ENCODE data around the gene ARMC5.
A peak's percentile ranks its signal among the peaks of the same experiment; 100 is the strongest.

The ARMC5 gene

DNA sequence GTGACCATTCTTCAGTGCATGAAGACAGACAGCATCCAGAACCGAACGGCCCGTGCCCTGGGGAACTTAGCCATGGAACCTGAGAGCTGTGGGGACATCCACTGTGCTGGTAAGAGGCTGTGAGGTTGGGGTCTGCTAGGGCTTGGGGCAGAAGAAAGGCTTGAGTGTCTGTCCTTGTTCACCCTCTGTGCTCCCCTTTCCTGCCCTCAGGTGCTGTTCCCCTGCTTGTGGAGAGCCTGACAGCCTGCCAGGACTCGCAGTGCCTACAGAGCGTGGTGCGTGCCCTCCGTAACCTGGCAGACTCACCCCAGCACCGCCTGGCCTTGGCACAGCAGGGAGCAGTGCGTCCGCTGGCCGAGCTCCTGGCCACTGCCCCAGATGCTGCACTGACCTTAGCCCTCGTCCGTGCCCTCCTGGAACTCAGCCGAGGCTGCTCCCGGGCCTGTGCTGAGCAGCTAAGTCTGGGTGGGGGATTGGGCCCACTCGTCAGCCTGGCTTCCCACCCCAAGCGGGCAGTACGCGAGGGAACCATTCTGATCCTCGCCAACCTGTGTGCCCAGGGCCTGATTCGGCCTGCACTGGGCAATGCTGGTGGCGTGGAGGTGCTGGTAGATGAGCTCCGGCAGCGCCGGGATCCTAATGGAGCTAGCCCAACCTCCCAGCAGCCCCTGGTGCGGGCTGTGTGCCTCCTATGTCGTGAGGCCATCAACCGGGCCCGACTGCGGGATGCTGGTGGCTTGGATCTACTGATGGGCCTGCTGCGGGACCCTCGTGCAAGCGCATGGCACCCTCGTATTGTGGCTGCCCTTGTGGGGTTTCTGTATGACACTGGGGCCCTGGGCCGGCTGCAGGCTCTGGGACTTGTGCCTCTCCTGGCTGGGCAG is 2.9 kb downstream of the ARMC5 start:
- no peak for DNase-seq

DNA sequence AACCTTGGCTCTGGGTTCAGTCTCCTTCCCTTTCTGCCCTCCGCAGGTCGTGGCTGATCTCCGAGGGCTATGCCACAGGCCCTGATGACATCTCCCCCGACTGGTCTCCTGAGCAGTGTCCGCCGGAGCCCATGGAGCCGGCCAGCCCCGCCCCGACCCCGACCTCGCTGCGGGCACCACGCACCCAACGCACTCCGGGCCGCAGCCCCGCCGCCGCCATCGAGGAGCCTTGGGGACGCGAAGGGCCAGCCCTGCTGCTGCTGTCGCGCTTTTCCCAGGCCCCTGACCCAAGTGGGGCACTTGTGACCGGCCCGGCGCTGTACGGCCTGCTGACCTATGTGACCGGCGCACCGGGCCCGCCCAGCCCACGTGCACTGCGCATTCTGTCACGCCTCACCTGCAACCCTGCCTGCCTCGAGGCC is 5.1 kb downstream of the ARMC5 start:
- DNase-seq = no peak

DNA sequence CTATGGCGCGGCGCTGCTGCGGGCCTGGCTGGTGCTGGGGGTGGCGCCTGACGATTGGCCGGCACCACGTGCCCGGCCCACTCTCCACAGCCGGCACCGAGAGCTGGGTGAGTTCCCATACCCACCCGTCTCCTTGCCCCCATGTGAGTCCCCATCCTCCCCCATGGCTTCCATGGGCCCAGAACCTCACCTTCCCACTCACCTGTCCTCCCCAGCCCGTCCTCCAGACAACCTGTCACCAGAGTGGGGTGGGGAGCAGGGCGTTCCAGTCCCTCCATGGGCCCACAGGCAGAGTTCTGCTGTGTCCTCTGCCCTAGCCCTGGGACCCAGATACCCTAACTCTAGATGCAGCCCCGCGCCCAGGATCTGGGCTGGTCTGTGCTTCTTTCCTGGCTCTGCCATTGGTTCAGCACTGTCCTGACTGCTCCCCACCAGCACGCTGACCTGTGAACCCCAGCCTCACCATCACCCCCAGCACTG is 5.5 kb downstream of the ARMC5 start:
- no peak for DNase-seq

DNA sequence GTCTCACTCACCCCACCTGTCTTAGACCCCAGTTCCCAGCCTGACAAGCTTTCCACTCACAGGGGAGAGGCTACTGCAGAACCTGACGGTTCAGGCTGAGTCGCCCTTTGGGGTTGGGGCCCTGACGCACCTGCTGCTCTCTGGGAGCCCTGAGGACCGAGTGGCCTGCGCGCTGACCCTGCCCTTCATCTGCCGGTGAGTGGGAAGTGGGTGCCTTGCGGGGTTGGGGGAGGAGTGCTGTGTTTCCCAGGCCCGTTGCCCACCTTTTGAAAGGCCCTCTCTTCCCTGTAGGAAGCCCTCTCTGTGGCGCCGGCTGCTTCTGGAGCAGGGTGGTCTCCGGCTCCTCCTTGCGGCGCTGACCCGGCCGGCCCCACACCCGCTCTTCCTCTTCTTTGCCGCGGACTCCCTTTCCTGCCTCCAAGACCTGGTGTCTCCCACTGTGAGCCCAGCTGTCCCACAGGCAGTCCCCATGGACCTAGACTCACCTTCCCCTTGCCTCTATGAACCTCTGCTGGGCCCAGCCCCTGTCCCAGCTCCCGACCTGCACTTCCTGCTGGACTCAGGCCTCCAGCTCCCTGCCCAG is 6.6 kb downstream of the ARMC5 start:
- DNase-seq = no peak

DNA sequence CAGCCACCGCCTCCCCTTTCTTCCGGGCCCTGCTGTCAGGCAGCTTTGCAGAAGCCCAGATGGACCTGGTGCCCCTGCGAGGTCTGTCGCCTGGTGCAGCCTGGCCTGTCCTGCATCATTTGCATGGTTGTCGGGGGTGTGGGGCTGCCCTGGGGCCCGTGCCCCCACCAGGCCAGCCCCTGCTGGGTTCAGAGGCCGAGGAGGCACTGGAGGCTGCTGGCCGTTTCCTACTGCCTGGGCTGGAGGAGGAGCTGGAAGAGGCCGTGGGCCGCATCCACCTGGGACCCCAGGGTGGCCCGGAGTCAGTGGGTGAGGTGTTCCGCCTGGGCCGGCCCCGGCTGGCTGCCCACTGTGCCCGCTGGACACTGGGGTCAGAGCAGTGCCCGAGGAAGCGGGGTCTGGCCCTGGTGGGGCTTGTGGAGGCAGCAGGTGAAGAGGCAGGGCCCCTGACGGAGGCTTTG is 7.1 kb downstream of the ARMC5 start:
- DNase-seq = no peak

DNA sequence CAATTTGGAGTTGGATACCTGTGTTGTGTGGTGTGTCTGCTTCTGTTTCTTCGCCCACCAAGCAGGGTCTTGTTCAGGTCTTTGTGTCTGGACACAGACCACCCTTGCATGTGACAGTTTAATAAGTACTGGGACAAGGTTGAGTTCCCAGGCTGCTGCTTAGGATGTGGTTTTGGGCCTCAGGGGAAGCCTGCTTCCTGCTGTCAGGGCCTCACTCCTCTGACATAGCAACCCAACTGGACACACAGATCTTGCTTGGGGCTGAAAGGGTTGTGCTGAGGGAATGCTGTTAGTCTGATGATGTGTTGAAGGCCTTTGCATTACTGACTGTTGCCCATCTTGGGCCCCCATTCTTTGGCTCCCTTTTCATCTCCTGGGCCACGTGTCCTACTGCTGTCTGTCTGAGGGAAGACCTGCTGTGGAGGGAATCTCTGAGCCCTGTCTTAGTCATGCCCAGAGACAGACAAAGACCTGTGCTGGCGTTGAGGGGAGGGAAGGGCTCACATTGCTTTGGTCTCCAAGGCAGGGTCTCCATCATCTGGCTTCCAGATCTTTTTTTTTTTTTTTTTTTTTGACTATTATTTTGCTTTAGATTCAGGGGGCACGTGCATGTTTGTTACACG is 8.0 kb downstream of the ARMC5 start:
- no peak for DNase-seq

DNA sequence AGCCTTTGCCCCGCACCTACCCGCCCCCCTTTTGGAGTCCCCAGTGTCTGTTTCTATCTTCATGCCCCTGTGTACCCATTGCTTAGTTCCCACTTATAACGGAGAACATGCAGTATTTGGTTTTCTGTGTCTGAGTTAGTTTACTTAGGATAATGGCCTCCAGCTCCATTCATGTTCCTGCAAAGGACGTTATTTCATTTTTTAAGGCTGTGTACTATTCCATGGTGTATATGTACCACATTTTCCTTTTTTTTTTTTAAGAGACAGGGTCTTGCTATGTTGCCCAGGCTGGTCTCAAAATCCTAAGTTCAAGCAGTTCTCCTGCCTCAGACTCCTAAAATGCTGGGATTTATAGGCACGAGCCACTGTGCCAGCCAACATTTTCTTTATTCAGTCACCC is 8.6 kb downstream of the ARMC5 start:
- DNase-seq = no peak

DNA sequence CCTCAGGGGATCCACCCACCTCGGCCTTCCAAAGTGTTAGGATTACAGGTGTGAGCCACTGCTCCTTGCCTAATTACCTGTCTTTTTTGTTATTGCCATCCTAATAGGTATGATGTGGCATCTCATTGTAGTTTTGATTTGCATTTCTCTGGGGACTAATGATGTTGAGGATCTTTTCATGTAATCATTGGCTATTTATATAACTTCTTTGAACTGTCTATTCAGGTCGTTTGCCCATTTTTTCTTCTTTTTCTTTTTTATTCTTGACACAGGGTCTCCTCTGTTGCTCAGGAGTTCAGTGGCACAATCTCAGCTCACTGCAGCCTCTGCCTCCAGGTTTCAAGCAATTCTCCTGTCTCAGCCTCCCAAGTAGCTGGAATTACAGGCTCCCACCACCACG is 11.3 kb downstream of the ARMC5 start:
- no peak for DNase-seq

DNA sequence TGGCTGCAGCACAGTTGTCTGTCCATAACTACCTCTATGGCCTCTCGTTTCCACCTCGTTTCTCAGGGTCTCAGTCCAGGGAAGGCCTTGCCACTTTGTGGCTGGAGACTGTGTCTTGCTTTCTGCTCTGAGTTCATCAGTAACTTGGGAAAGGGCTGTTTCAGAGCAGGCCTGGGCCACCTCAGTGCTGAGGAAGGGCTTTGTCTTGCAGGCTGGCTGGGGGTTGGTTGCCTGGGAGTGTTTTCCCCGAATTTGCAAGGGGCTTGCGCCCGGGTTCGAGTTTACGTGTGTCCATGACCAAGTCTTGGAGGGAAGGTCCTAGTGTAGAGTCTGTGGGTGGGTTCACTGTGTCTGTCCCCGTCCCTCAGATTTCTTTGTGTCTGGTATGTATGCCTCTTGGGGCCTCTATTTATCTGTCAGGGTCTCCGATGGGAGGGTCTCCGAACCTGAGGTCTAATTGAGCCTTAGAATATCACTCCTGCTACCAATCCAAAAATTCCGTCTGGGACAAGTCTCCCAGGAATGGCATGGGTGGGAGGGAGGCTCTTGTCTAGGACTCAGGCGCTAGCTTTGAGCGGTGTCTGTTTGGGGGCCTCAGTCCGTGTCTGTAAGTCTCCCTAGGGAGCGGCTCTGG is 12.1 kb downstream of the ARMC5 start:
- DNase-seq = no peak

DNA sequence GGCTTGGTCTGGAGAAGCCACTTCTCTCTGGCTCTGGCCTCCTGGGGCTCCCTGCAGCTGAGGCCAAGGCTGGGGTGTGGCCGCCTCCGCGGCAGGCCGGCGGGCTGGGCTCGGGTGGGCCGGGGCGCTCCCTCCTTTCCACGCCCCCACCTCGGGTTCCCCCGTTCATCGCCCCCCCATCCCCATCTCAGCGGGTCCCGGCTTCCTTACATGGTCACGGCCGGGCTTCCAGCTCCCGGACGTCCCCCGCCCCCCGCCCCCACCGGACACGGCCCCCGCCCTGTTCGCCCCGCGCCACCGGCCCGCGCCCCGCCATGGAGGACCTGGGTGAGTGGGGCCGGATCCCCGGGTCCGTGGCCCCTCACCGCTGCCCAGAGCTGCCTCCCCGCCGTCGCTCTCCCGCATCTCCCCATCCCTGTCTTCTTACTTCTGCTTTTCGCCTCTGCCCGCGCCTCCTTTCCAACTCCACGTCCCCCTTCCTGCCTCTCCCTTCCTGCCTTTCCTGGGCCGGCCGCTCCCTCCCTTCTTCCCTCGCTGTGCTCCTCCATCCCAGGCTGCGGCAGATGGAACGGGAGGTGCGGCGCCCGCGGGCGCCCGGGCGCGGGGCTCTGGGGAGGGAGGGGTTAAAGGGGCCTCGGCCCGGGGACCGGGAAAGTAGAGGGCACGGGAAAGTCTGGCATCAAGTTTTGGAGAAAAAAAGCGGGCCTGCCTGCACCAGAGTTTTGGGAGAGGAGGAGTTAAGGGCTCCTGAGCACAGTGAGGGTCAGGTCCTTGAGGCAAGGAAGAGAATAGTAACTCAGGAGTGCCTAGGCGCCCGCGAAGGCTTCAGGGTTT is 12.8 kb downstream of the ARMC5 start, which contains the start of gene TGFB1I1:
Gene TGFB1I1, plus strand, starts transcription at position 278 of the 834 bp plus-strand sequence. Its CDS starts 37 bp downstream, at position 315.
- no peak for DNase-seq

DNA sequence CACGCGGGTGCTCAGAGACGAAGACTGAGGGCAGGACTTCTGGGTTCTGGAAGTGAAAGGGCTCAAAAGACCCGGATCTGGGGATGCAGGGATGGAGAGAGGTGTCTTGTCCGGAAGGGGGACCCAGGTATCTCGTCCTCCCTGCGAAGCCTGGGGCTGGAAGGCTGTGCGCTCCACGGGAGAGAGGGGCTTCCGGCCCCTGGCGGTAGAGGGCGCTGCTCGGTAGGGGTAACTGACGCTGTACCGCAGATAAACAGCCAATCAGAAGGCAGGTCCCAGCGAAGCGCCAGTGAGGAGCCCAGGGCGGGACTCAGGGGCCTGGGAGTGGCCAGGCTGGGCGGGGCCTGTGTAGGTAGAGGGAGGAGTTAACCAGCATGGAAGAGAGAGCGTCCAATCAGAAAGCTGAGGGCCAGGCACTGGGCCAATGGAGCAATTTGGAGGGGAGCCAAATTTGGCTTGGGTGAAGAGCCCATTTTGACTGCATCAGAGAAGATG is 13.5 kb downstream of the ARMC5 start:
- peak; percentile 24 for DNase-seq

DNA sequence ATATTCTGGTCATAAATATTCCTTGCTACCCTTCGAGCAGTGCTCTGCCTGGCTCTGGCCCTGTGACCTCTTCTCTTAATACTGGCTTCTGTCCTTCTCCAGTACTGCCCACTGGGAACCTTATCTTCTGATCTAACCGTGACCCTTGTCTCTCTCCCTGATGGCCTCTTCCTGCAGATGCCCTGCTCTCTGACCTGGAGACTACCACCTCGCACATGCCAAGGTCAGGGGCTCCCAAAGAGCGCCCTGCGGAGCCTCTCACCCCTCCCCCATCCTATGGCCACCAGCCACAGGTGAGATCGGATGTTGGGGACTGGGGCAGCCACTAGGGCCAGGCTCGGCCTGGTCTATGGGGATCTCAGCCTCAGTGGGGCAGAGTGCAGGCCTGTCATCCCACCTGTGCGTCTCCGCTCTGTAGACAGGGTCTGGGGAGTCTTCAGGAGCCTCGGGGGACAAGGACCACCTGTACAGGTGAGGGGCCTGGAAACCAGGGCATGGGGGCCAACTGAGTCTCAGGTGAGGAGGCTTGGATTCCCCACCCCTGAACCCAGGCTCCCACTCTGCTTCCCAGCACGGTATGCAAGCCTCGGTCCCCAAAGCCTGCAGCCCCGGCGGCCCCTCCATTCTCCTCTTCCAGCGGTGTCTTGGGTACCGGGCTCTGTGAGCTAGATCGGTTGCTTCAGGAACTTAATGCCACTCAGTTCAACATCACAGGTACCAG is 14.1 kb downstream of the ARMC5 start:
- no peak for DNase-seq

DNA sequence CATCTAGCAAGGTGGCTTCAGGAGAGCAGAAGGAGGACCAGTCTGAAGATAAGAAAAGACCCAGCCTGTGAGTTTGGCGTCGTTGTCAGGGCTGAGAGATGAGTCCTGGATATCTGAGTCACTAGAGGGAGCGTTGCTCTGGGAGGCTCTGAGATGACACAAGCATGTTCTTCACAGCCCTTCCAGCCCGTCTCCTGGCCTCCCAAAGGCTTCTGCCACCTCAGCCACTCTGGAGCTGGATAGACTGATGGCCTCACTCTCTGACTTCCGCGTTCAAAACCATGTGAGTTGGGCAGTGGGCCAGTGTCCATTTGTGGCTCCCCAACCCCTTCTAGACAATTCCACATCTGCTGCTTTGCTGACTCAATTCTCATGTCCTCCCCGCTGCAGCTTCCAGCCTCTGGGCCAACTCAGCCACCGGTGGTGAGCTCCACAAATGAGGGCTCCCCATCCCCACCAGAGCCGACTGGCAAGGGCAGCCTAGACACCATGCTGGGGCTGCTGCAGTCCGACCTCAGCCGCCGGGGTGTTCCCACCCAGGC is 14.9 kb downstream of the ARMC5 start:
- DNase-seq = no peak

DNA sequence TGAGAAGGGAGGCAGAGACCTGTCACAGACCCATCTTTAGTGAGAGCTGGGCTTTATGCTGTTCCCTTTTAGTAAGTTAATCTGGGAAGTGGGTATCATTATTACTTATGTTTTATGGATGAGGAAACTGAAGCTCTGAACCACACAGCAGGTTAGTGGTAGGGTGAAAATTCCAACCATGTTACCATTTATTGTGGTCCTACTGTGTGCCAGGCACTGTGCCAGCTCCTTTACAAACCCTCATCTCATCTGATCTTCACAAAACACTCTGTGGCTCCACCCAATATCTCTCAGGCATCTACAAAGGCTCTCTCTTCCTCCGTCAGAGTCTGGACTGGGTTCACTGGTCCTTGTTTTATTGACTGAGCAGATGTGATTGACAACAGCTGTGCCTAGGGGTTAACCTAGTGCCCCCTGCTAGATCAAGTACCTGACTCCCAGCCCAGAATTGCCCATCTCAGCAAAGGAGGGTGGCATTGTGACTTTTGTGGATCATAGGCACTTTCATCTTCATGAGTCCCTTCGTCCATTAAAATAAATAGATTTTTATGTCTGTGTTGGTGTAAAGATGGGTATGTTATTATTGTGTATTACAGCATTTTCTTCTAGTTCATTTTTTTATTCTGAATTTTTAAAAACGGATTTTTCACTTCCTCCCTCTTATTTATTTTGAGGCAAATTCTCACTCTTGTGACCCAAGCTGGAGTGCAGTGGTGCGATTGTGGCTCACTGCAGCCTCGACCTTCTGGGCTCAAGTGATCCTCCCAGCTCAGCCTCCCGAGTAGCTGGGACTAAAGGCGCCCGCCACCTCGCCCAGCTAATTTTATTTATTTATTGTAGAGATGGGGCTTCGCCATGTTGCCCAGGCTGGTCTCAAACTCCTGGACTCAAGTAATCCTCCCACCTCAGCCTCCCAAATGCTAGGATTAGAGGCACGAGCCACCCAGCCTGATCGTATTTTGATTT is 15.8 kb downstream of the ARMC5 start:
- no peak for DNase-seq

DNA sequence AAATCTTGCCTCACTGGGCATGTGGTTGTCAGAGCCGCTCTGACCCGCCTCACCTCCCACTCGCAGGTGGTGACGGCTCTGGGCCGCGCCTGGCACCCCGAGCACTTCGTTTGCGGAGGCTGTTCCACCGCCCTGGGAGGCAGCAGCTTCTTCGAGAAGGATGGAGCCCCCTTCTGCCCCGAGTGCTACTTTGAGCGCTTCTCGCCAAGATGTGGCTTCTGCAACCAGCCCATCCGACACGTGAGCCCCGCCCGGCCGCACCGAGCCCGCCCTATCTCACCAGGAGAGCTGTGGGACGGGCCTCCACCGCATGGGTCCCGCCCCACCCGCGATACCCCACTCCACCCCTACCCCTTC is 16.6 kb downstream of the ARMC5 start:
- no peak for DNase-seq

DNA sequence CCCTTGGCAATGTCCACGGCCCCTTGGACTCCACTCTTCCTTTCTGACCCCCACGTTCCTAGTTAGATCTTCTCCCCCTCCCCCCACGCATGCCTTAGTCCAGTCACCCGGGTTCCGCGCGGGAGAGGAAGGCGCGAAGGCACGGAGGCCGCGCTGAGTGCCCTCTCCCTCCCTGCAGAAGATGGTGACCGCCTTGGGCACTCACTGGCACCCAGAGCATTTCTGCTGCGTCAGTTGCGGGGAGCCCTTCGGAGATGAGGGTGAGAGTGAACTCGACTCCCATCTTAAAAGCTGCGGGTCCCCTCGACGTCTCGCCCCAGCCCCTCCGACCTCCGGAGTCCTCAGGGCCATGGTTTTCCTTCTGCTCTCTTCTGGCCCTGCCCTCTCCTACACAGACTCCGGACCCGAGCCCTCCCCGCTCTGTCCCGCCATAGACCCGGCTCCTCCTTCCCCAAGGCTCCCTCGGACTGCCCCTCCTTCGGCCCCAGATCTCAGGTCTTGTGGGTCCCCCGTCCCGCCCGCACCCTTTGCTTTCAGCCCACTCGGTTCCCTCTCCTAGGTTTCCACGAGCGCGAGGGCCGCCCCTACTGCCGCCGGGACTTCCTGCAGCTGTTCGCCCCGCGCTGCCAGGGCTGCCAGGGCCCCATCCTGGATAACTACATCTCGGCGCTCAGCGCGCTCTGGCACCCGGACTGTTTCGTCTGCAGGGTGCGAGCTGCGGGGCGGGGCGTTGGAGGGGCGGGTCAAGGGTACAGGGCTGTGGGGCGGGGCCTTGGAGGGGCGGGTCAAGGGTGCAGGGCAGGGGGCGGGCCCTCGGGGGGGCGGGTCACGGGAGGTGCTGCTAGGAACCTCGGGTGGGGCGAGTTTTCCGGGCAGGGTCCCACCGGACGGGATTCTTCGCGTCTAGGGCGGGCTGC is 17.3 kb downstream of the ARMC5 start:
- DNase-seq = peak; percentile 87

DNA sequence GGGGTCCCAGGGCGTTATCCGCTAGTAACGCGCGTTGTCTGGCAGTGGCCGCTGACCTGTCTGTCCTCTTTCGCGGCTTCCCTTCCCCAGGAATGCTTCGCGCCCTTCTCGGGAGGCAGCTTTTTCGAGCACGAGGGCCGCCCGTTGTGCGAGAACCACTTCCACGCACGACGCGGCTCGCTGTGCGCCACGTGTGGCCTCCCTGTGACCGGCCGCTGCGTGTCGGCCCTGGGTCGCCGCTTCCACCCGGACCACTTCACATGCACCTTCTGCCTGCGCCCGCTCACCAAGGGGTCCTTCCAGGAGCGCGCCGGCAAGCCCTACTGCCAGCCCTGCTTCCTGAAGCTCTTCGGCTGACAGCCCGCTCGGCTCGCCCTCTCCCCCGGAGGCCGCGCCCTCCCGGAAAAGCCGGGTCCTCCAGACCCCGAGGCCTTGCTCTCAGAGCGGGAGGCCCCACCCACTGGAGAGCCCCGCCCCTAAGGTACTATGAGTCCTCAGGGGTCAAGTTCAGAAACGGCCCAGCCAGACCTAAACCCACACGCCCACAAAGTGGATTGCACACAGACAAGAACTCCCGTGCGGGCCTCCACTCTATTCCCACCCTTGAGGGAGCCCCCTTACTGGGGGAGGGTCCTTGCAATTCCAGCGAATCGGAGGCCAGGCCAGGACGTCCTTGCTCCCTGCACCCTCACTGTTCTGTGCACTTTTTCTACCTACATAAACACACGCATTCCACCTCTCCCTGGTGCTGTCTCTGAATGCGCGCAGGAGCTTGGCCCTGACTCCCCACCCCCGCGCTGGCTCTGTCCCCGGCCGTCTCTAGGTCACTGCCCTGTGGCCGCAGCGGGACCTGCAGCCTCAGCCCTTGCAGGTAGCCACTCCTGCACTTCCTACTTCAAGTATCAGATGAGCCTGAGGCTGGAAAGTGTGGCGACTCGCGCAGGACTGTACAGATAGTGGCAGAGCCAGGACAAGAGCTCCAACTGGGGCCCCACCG is 18.2 kb downstream of the ARMC5 start:
- no peak for DNase-seq

All from T-helper 9 cell (primary cell).